HCT116 (cell line): ENCODE measurements around the gene ZXDC. TPM values are rescaled to one million over a fixed set of nuclear protein-coding genes. Genes with fewer than 3 reads are reported as not detected.
A peak's percentile ranks its signal among the peaks of the same experiment; 100 is the strongest.

ENCODE experiments used
- ATAC-seq: fragments of 200-7000 bp; cut with Tn5 transposase; 2 replicates; pipeline ENCODE4 v1.9.1; 2020; ENCODE audit warnings: mild to moderate bottlenecking, moderate library complexity
- BruUV-seq: library from RNA; stranded (reverse); fragments of 400-500 nt; replicated peaks from 2 replicates; lab custom pipeline; 2021; lab: Mats Ljungman, UMichigan
- CTCF ChIA-PET: fragments of 300-600 bp; sonication (Branson Sonifier 250); formaldehyde crosslinking; loops from one replicate; lab custom pipeline; 2021; ENCODE audit warnings: antibody characterized with exemption; lab: Charles Lee
- POLR2A ChIA-PET: fragments of 300-600, 350-600 bp; sonication (Branson Sonifier 250); formaldehyde crosslinking; loops from one replicate; lab custom pipeline; 2021; ENCODE audit warnings: antibody characterized with exemption; lab: Charles Lee
- RAD21 ChIA-PET, 2 experiments: fragments of 300-600 bp; sonication (Branson Sonifier 250); formaldehyde crosslinking; loops; one replicate each; lab custom pipeline; 2023; ENCODE audit warnings: low total read pairs in 2 of 2; ENCODE audit not compliant: uncharacterized antibody in 2 of 2, unreplicated experiment in 2 of 2, low non-redundant PET in 1 of 2; lab: Charles Lee
- DNase-seq: peaks from one replicate; pipeline ENCODE4 v3.0.0-alpha.2; 2010; ENCODE audit warnings: low read depth, low spot score
- H2AFZ ChIP-seq: fragments of 200-600 bp; shearing (Covaris generic), sonication (generic); 2 replicates; pipeline ENCODE4 v1.6.1; 2017; ENCODE audit warnings: low read depth, mixed run types, mixed read lengths, antibody characterized with exemption, low read length; ENCODE audit not compliant: poor library complexity, severe bottlenecking
- H3K27ac ChIP-seq: 2 replicates; pipeline ENCODE4 v1.5.1; 2012; ENCODE audit warnings: low read depth, low read length
- H3K27me3 ChIP-seq: fragments of 200-600 bp; sonication (generic); 2 replicates; pipeline ENCODE4 v1.6.1; 2016; ENCODE audit warnings: mixed run types, low read length, mixed read lengths; ENCODE audit not compliant: insufficient read depth
- H3K36me3 ChIP-seq, 2 experiments: fragments of 200-500 bp in 1 of 2; fragments of 200-600 bp in 1 of 2; sonication (Bioruptor generic) in 1 of 2; sonication (generic) in 1 of 2; 2 replicates each; pipeline versions ENCODE4 v1.5.1 to v1.6.1; 2014 to 2016; ENCODE audit warnings: low read length in 2 of 2, inconsistent platforms in 1 of 2, mixed read lengths in 1 of 2, mixed run types in 1 of 2; ENCODE audit not compliant: insufficient read depth in 2 of 2, control insufficient read depth in 1 of 2
- H3K4me1 ChIP-seq, 2 experiments: fragments of 200-600 bp in 1 of 2; sonication (generic) in 1 of 2; 2 replicates each; pipeline versions ENCODE4 v1.5.1 to v1.6.1; 2012 to 2017; ENCODE audit warnings: low read length in 2 of 2, inconsistent platforms in 1 of 2, mild to moderate bottlenecking in 1 of 2, mixed read lengths in 1 of 2, mixed run types in 1 of 2, moderate library complexity in 1 of 2; ENCODE audit not compliant: insufficient read depth in 2 of 2, control insufficient read depth in 1 of 2
- H3K4me2 ChIP-seq: fragments of 200-600 bp; sonication (generic); 2 replicates; pipeline ENCODE4 v1.6.1; 2017; ENCODE audit warnings: mixed run types, low read length, mixed read lengths
- H3K4me3 ChIP-seq, 2 experiments: fragments of 200-600 bp in 1 of 2; sonication (generic) in 1 of 2; replicated peaks in 1 of 2; 2 replicates each; pipeline ENCODE4 v1.5.1; 2011 to 2016; ENCODE audit warnings: low read length in 2 of 2, control low read depth in 1 of 2, low read depth in 1 of 2, mild to moderate bottlenecking in 1 of 2, mixed read lengths in 1 of 2, mixed run types in 1 of 2
- H3K79me2 ChIP-seq: fragments of 200-600 bp; sonication (generic); 2 replicates; pipeline ENCODE4 v1.6.1; 2017; ENCODE audit warnings: mild to moderate bottlenecking, mixed run types, low read length, moderate library complexity, mixed read lengths; ENCODE audit not compliant: insufficient read depth
- H3K9ac ChIP-seq: fragments of 200-600 bp; sonication (generic); 2 replicates; pipeline ENCODE4 v1.6.1; 2016; ENCODE audit warnings: low read length, mixed read lengths
- H3K9me2 ChIP-seq: fragments of 200-600 bp; sonication (generic), shearing (Covaris generic); 2 replicates; pipeline ENCODE4 v1.6.1; 2017; ENCODE audit warnings: mixed run types, mild to moderate bottlenecking, moderate library complexity; ENCODE audit not compliant: insufficient read depth
- H3K9me3 ChIP-seq, 2 experiments: fragments of 200-500 bp in 1 of 2; fragments of 200-600 bp in 1 of 2; sonication (Bioruptor generic) in 1 of 2; sonication (generic) in 1 of 2; 2 replicates each; pipeline ENCODE4 v1.6.1; 2014 to 2017; ENCODE audit warnings: low read length in 2 of 2, mixed read lengths in 2 of 2, inconsistent platforms in 1 of 2, low read depth in 1 of 2, mild to moderate bottlenecking in 1 of 2, mixed run types in 1 of 2, moderate library complexity in 1 of 2; ENCODE audit not compliant: control insufficient read depth in 1 of 2, insufficient read depth in 1 of 2
- H4K20me1 ChIP-seq: fragments of 200-600 bp; sonication (generic), shearing (Covaris generic); 2 replicates; pipeline ENCODE4 v1.6.1; 2017; ENCODE audit warnings: mixed run types, mild to moderate bottlenecking, moderate library complexity; ENCODE audit not compliant: insufficient read depth
- CEBPB ChIP-seq: IDR thresholded peaks from 2 replicates; pipeline ENCODE4 v1.6.1; 2012; ENCODE audit warnings: low read depth
- ELF1 ChIP-seq: IDR thresholded peaks from 2 replicates; pipeline ENCODE4 v1.6.1; 2012; ENCODE audit warnings: low read depth, borderline replicate concordance
- SRF ChIP-seq: IDR thresholded peaks from 2 replicates; pipeline ENCODE4 v1.6.1; 2012; ENCODE audit warnings: low read depth
- YY1 ChIP-seq: IDR thresholded peaks from 2 replicates; pipeline ENCODE4 v1.6.1; 2011; ENCODE audit warnings: low read length, low read depth, moderate library complexity, mild to moderate bottlenecking; ENCODE audit not compliant: insufficient replicate concordance; ENCODE audit errors: extremely low read depth
- intact Hi-C: fragments of 100-400 bp; cut with micrococcal nuclease; formaldehyde crosslinking; loops from 2 replicates; pipeline ENCODE4 v1.10.0; 2022
- total RNA-seq: library from RNA; stranded (reverse); gene quantifications from one replicate; pipeline ENCODE4 v1.2.1, GENCODE V29; 2021; ENCODE audit not compliant: unreplicated experiment
- TF ChIP-seq, protein P1 (sequence below), 3 experiments: fragments of 200-600 bp in 1 of 3; sonication (generic) in 1 of 3; IDR thresholded peaks in 2 of 3; conservative IDR thresholded peaks in 1 of 3; 2 replicates each; pipeline ENCODE4 v1.5.1; 2012 to 2017; ENCODE audit warnings: low read depth in 2 of 3, low read length in 2 of 3, antibody characterized with exemption in 1 of 3, borderline replicate concordance in 1 of 3, control low read depth in 1 of 3, mild to moderate bottlenecking in 1 of 3, mixed read lengths in 1 of 3, mixed run types in 1 of 3, moderate library complexity in 1 of 3; ENCODE audit not compliant: insufficient read depth in 1 of 3
- TF ChIP-seq, protein P2 (sequence below): IDR thresholded peaks from 2 replicates; pipeline ENCODE4 v1.6.1; 2012
- TF ChIP-seq, protein P3 (sequence below): IDR thresholded peaks from 2 replicates; pipeline ENCODE4 v1.6.1; 2012; ENCODE audit warnings: low read depth

ZXDC gene
- total RNA-seq, 1 experiment from 2014 or later = 29.9 TPM

DNA sequence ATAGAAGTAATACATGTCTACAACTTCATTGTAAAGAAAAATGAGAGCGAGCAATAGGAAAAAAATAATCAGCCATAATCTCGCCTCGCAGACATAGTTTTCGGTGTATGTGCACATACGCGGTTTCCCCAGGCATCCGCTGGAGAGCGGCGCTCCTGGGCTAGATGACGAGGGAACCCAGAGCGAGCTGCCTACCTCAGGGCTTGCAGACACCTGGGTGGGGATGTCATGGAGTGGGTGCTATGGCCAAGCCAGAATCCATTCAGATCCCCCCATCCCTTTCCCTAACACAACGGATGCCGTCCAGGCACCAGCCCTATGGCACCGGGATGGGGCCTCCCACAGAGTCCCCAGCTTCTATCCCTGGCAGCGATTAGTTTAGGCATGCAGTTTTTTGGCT is 85.5 kb downstream of the ZXDC start (continued):
- TF ChIP-seq, protein P1, sequence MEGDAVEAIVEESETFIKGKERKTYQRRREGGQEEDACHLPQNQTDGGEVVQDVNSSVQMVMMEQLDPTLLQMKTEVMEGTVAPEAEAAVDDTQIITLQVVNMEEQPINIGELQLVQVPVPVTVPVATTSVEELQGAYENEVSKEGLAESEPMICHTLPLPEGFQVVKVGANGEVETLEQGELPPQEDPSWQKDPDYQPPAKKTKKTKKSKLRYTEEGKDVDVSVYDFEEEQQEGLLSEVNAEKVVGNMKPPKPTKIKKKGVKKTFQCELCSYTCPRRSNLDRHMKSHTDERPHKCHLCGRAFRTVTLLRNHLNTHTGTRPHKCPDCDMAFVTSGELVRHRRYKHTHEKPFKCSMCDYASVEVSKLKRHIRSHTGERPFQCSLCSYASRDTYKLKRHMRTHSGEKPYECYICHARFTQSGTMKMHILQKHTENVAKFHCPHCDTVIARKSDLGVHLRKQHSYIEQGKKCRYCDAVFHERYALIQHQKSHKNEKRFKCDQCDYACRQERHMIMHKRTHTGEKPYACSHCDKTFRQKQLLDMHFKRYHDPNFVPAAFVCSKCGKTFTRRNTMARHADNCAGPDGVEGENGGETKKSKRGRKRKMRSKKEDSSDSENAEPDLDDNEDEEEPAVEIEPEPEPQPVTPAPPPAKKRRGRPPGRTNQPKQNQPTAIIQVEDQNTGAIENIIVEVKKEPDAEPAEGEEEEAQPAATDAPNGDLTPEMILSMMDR (IDR thresholded peaks at IDR 0.05 in 2 of 3, conservative IDR thresholded peaks at IDR 0.05 in 1 of 3; ENCODE audit: borderline replicate concordance in 1 of 3, insufficient read depth in 1 of 3, low read depth in 2 of 3, low read length in 2 of 3) = no peak

DNA sequence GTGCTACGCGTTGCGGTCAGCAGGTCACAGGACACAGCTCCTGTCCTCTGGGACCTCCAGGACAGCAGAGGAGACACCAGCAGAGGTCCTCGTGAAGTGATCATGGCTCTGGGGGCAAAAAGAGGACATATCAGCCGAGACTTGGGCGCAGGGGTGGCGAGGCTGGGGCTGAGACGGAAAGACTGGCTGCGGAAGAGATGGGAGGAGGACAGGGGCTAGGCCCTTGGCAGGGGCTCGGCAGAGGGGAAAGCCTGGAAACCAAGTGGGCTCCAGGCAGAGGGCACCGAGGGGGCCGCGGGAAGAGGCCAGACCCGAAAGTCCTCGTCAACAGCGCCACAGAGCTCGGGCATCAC is 85.9 kb downstream of the ZXDC start:
- no TSS peak for BruUV-seq
- no peak for DNase-seq
- Histone ChIP-seq H3K9me3 (no peaks in the 10 kb centered on the region), H3K27me3 (no peaks in the 10 kb centered on the region), H3K9me2 (no peaks in the 10 kb centered on the region), H2AFZ (peak overlapping the region; percentile 73), H4K20me1 (no peaks in the 10 kb centered on the region), H3K4me1 (peaks cover 7 to 12% of the 10 kb centered on the region in 2 experiments; a peak in 3 of 4 replicates), H3K4me2 (peak overlapping the region; percentile 70), H3K36me3 (no peaks in the 10 kb centered on the region), H3K79me2 (no peaks in the 10 kb centered on the region), H3K4me3 (peak overlapping the region in 1 of 2 experiments; percentile 41; a peak in 3 of 4 replicates), H3K27ac (peak overlapping the region; percentile 2; the same call in 1 of the 2 replicates), H3K9ac (peak overlapping the region; percentile 37)
- ATAC-seq = no peak; the same call in 1 of the 2 replicates
- ChIA-PET RAD21 (no interaction called here), POLR2A (no interaction called here), CTCF (interaction anchor here (0.9 kb wide), 1 partner anchor 143 kb away, joined by 3 read pairs; no protein-coding TSS in a partner anchor)
- intact Hi-C loops = loop anchor here (1.0 to 2.0 kb wide), 4 partner anchors 131 to 255 kb away; no protein-coding TSS in a partner anchor
- TF ChIP-seq, protein P2, sequence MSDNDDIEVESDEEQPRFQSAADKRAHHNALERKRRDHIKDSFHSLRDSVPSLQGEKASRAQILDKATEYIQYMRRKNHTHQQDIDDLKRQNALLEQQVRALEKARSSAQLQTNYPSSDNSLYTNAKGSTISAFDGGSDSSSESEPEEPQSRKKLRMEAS = no peak
- TF ChIP-seq, protein P1 (IDR thresholded peaks at IDR 0.05 in 2 of 3, conservative IDR thresholded peaks at IDR 0.05 in 1 of 3; ENCODE audit: borderline replicate concordance in 1 of 3, insufficient read depth in 1 of 3, low read depth in 2 of 3, low read length in 2 of 3) = no peak
- no peak for TF ChIP-seq CEBPB
- TF ChIP-seq, protein P3, sequence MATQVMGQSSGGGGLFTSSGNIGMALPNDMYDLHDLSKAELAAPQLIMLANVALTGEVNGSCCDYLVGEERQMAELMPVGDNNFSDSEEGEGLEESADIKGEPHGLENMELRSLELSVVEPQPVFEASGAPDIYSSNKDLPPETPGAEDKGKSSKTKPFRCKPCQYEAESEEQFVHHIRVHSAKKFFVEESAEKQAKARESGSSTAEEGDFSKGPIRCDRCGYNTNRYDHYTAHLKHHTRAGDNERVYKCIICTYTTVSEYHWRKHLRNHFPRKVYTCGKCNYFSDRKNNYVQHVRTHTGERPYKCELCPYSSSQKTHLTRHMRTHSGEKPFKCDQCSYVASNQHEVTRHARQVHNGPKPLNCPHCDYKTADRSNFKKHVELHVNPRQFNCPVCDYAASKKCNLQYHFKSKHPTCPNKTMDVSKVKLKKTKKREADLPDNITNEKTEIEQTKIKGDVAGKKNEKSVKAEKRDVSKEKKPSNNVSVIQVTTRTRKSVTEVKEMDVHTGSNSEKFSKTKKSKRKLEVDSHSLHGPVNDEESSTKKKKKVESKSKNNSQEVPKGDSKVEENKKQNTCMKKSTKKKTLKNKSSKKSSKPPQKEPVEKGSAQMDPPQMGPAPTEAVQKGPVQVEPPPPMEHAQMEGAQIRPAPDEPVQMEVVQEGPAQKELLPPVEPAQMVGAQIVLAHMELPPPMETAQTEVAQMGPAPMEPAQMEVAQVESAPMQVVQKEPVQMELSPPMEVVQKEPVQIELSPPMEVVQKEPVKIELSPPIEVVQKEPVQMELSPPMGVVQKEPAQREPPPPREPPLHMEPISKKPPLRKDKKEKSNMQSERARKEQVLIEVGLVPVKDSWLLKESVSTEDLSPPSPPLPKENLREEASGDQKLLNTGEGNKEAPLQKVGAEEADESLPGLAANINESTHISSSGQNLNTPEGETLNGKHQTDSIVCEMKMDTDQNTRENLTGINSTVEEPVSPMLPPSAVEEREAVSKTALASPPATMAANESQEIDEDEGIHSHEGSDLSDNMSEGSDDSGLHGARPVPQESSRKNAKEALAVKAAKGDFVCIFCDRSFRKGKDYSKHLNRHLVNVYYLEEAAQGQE = no peak
- no peak for TF ChIP-seq YY1
- TF ChIP-seq SRF = no peak
- TF ChIP-seq ELF1 = no peak
